ENCODE data around the gene ATL3.
"Not testable (repeated sequence)": the region's sequence is repeated elsewhere in the genome, so short reads cannot be mapped to it uniquely, and the experiment has no call there.

The ATL3 gene

GRCh38 chr11:63617686-63618085, 53.5 kb downstream of the ATL3 start:
- not testable (repeated sequence) for H3K9ac ChIP-seq (ENCODE audit: low read length); H3K9me3 ChIP-seq (ENCODE audit: control insufficient read depth, insufficient read depth, low read depth, low read length); H3K27ac ChIP-seq (ENCODE audit: low read depth, low read length); H3K36me3 ChIP-seq (ENCODE audit: control insufficient read depth, insufficient read depth, low read length); H3K27me3 ChIP-seq (ENCODE audit: control insufficient read depth, insufficient read depth, low read length); H3K4me1 ChIP-seq (ENCODE audit: control insufficient read depth, insufficient read depth, low read length); H3K4me3 ChIP-seq (ENCODE audit: low read depth, low read length)

- no peak overlapping the region for H3K27ac ChIP-seq (ENCODE audit: low read depth, low read length)
- no peaks in the 10 kb centered on the region for H3K36me3 ChIP-seq (ENCODE audit: control insufficient read depth, insufficient read depth, low read length)
- H3K9ac ChIP-seq (ENCODE audit: low read length) = no peak overlapping the region
- no peaks in the 10 kb centered on the region for H3K9me3 ChIP-seq (ENCODE audit: control insufficient read depth, insufficient read depth, low read depth, low read length)
- H3K4me3 ChIP-seq (ENCODE audit: low read depth, low read length) = no peak overlapping the region
- H3K4me1 ChIP-seq (ENCODE audit: control insufficient read depth, insufficient read depth, low read length) = peaks cover 6% of the 10 kb centered on the region; the same call in 1 of the 2 replicates
- peaks cover 10% of the 10 kb centered on the region; the same call in 1 of the 2 replicates for H3K27me3 ChIP-seq (ENCODE audit: control insufficient read depth, insufficient read depth, low read length)
Measured at GRCh38 chr11:63616953-63617352, 54.2 kb downstream of the ATL3 start.

DNA sequence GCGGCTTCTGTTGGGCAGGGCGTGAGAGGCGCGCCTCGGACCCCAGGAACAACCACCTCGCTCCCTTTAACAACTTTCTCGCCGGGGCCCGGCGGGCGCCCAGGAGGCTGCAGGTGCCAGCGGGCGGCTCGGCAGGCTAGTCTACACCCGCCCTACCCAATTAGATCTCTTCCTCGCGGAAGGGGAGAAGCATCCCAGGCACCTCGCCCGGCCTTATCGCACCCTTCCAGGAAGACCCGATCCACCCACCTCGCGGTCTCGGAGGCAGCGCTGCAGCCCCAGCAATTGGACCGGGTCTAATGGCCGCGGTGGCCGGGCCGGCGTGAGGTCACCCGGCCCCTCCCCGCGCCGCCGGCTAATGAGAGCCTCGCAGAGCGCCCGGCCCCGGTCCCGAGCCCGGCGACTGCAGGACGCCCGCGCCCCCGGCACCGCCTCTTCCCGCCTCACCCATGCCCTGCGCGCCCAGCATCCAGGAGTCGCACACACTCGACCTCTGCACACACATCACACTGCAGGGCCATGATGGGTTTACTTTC, 57.0 kb downstream of the ATL3 start, which contains the start of gene PLAAT3:
Gene PLAAT3 (minus strand): TSS at position 298 of the 536 bp plus-strand sequence. CDS start 419 bp downstream, outside the sequence.
- peaks cover 13% of the 10 kb centered on the region; the same call in 1 of the 2 replicates for H3K27me3 ChIP-seq (ENCODE audit: control insufficient read depth, insufficient read depth, low read length)

DNA sequence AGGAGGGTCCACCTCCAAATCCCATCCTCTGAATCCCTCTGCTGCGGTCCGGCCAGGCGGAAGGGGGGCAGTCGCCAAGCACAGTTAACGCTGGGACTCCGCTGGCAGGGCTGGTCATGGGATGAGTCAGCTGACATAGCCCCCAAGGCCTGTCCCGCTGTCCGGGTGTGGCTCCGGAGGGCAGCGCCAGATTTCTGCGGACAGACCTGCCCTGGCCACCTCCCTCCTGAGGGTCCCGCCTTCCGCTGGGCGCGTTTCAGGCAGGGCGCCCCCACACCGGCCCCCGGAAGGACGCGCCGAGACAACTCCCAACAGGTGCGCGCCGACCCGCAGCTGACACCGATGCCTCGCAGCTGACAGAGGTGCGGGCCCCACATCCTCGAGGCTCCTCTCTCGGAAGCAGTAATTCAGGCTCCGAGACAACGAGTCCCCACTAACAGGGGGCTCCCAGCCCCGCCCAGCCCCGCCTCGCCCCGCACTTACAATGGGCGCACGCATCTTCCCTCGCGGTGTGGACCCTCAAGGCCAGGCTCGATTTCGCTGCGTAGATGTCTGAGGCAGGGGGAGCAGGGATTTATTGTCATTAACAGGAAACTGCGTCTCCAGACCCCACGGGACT, 57.5 kb downstream of the ATL3 start:
- Histone ChIP-seq H3K9me3 (ENCODE audit: control insufficient read depth, insufficient read depth, low read depth, low read length) (no peaks in the 10 kb centered on the region), H3K4me1 (ENCODE audit: control insufficient read depth, insufficient read depth, low read length) (peaks cover 33% of the 10 kb centered on the region), H3K4me3 (ENCODE audit: low read depth, low read length) (peak overlapping the region; percentile 78), H3K27ac (ENCODE audit: low read depth, low read length) (peak overlapping the region; percentile 77; the same call in 1 of the 2 replicates), H3K9ac (ENCODE audit: low read length) (peak overlapping the region; percentile 93), H3K36me3 (ENCODE audit: control insufficient read depth, insufficient read depth, low read length) (no peaks in the 10 kb centered on the region), H3K27me3 (ENCODE audit: control insufficient read depth, insufficient read depth, low read length) (peaks cover 13% of the 10 kb centered on the region; the same call in 1 of the 2 replicates)

More for the DNA sequence above, 57.0 kb downstream of the ATL3 start, which contains the start of gene PLAAT3:
- Histone ChIP-seq H3K9me3 (ENCODE audit: control insufficient read depth, insufficient read depth, low read depth, low read length) (no peaks in the 10 kb centered on the region), H3K4me3 (ENCODE audit: low read depth, low read length) (peak within 1 kb of the TSS; percentile 78), H3K4me1 (ENCODE audit: control insufficient read depth, insufficient read depth, low read length) (peaks cover 28% of the 10 kb centered on the region), H3K27ac (ENCODE audit: low read depth, low read length) (peak within 1 kb of the TSS; percentile 77; the same call in 1 of the 2 replicates), H3K36me3 (ENCODE audit: control insufficient read depth, insufficient read depth, low read length) (no peaks in the 10 kb centered on the region), H3K9ac (ENCODE audit: low read length) (peak within 1 kb of the TSS; percentile 93)

GRCh38 chr11:63612181-63612580, 59.0 kb downstream of the ATL3 start:
- peaks cover 13% of the 10 kb centered on the region; the same call in 1 of the 2 replicates for H3K27me3 ChIP-seq (ENCODE audit: control insufficient read depth, insufficient read depth, low read length)
- H3K36me3 ChIP-seq (ENCODE audit: control insufficient read depth, insufficient read depth, low read length) = no peaks in the 10 kb centered on the region
- peaks cover 39% of the 10 kb centered on the region for H3K4me1 ChIP-seq (ENCODE audit: control insufficient read depth, insufficient read depth, low read length)
- no peak overlapping the region for H3K27ac ChIP-seq (ENCODE audit: low read depth, low read length)
- H3K4me3 ChIP-seq (ENCODE audit: low read depth, low read length) = peak overlapping the region; percentile 78; the same call in 1 of the 2 replicates
- H3K9me3 ChIP-seq (ENCODE audit: control insufficient read depth, insufficient read depth, low read depth, low read length) = no peaks in the 10 kb centered on the region
- no peak overlapping the region for H3K9ac ChIP-seq (ENCODE audit: low read length)

- Histone ChIP-seq H3K27me3 (ENCODE audit: control insufficient read depth, insufficient read depth, low read length) (peaks cover 13% of the 10 kb centered on the region; the same call in 1 of the 2 replicates), H3K27ac (ENCODE audit: low read depth, low read length) (peak overlapping the region; percentile 42; the same call in 1 of the 2 replicates), H3K4me1 (ENCODE audit: control insufficient read depth, insufficient read depth, low read length) (peaks cover 43% of the 10 kb centered on the region), H3K9me3 (ENCODE audit: control insufficient read depth, insufficient read depth, low read depth, low read length) (no peaks in the 10 kb centered on the region), H3K9ac (ENCODE audit: low read length) (peak overlapping the region; percentile 58), H3K4me3 (ENCODE audit: low read depth, low read length) (peak overlapping the region; percentile 36; the same call in 1 of the 2 replicates), H3K36me3 (ENCODE audit: control insufficient read depth, insufficient read depth, low read length) (0 out of 2 replicates have a peak, but pooled peaks cover 5% of the 10 kb centered on the region)
Measured at GRCh38 chr11:63611395-63611747, 59.8 kb downstream of the ATL3 start.

DNA sequence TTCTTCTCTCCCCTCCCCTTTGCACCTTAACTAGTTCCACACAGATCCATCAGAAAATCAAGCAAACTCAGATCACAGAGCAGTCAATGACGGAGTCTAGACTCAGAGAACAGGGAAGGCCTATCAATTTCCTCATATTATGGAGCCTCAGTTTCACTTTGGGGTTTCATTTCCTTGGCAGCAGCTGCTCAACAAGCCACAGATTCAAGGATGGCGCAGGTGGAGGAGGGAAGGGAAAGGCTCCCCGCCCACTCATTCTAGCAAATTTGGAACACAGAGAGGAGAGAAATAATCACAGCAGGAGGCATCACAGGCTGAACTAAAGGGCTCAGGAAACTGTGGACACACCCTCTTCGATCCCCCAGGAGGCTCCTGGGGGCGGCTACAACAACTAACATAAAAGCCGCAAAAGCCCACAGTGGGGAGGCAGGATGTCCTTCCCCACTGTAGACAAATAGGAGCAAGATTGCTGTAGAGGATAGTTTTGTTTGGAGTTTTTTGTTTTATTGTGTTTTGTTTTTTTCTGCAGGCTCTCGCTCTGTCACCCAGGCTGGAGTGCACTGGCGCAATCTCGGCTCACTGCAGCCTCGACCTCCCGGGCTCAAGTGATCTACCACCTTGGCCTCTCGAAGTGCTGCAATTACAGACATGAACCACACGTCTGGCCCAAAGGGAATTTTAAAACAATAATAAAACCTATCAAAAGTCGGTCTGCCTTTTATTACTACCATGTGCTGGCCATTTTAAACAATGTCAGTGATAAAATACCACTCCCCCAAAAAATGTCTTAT, 60.4 kb downstream of the ATL3 start:
- Histone ChIP-seq H3K27ac (ENCODE audit: low read depth, low read length) (peak overlapping the region; percentile 42; the same call in 1 of the 2 replicates), H3K27me3 (ENCODE audit: control insufficient read depth, insufficient read depth, low read length) (peaks cover 13% of the 10 kb centered on the region; the same call in 1 of the 2 replicates), H3K4me3 (ENCODE audit: low read depth, low read length) (peak overlapping the region; percentile 36), H3K4me1 (ENCODE audit: control insufficient read depth, insufficient read depth, low read length) (peaks cover 43% of the 10 kb centered on the region), H3K36me3 (ENCODE audit: control insufficient read depth, insufficient read depth, low read length) (peaks cover 6% of the 10 kb centered on the region; the same call in 1 of the 2 replicates), H3K9me3 (ENCODE audit: control insufficient read depth, insufficient read depth, low read depth, low read length) (no peaks in the 10 kb centered on the region), H3K9ac (ENCODE audit: low read length) (peak overlapping the region; percentile 58)

DNA sequence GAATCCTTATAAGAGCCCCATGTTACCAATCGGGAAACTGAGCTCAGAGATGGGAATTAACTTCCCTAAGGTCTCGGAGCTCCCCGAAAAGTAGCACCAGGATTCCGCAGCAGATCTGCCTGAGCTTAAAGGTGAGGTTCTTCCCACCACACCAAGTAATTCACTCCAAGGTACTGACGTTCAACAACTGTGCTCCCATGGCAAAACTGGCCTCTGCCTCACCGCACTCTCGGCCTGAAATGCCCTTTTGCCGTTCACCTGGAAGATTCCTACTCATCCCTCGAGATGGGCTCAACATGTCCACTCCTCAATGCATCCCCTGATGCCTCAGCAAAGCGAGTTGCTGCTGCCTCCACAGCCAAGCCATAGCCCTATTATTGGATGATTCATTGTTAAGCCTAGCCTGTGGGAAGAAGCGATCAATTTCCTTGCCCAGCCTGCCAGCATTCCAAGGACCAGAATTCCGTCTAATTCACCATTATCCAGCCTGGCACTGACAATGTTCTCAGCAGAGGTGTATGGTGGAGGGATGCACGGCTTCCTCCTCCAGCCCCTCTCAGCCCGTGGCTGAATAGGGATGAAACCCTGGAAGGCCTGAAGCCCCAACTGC, 61.1 kb downstream of the ATL3 start:
- Histone ChIP-seq H3K4me1 (ENCODE audit: control insufficient read depth, insufficient read depth, low read length) (peaks cover 43% of the 10 kb centered on the region), H3K27me3 (ENCODE audit: control insufficient read depth, insufficient read depth, low read length) (peaks cover 13% of the 10 kb centered on the region; the same call in 1 of the 2 replicates), H3K27ac (ENCODE audit: low read depth, low read length) (peak overlapping the region; percentile 28; the same call in 1 of the 2 replicates), H3K36me3 (ENCODE audit: control insufficient read depth, insufficient read depth, low read length) (peaks cover 7% of the 10 kb centered on the region; the same call in 1 of the 2 replicates), H3K9me3 (ENCODE audit: control insufficient read depth, insufficient read depth, low read depth, low read length) (no peaks in the 10 kb centered on the region), H3K4me3 (ENCODE audit: low read depth, low read length) (peak overlapping the region; percentile 36), H3K9ac (ENCODE audit: low read length) (peak overlapping the region; percentile 39)

GRCh38 chr11:63609536-63609935, 61.6 kb downstream of the ATL3 start:
- Histone ChIP-seq H3K36me3 (ENCODE audit: control insufficient read depth, insufficient read depth, low read length) (peaks cover 7% of the 10 kb centered on the region; the same call in 1 of the 2 replicates), H3K4me1 (ENCODE audit: control insufficient read depth, insufficient read depth, low read length) (peaks cover 43% of the 10 kb centered on the region), H3K9me3 (ENCODE audit: control insufficient read depth, insufficient read depth, low read depth, low read length) (no peaks in the 10 kb centered on the region), H3K4me3 (ENCODE audit: low read depth, low read length) (no peak overlapping the region), H3K27me3 (ENCODE audit: control insufficient read depth, insufficient read depth, low read length) (peaks cover 13% of the 10 kb centered on the region; the same call in 1 of the 2 replicates), H3K9ac (ENCODE audit: low read length) (peak overlapping the region; percentile 10), H3K27ac (ENCODE audit: low read depth, low read length) (peak overlapping the region; percentile 22; the same call in 1 of the 2 replicates)
